GM19023 (cell line): ENCODE measurements around the gene CCDC73.
"Not testable (repeated sequence)": the region's sequence is repeated elsewhere in the genome, so short reads cannot be mapped to it uniquely, and the experiment has no call there.

Experiments
- ATAC-seq: cut with Tn5 transposase; IDR thresholded peaks from one replicate; pipeline ENCODE4 v1.9.1; 2021; ENCODE audit warnings: mild to moderate bottlenecking, moderate library complexity; ENCODE audit not compliant: unreplicated experiment

The CCDC73 gene

GRCh38 chr11:32602657-32603415, 191.6 kb downstream of the CCDC73 start:
- ATAC-seq: no peak

DNA sequence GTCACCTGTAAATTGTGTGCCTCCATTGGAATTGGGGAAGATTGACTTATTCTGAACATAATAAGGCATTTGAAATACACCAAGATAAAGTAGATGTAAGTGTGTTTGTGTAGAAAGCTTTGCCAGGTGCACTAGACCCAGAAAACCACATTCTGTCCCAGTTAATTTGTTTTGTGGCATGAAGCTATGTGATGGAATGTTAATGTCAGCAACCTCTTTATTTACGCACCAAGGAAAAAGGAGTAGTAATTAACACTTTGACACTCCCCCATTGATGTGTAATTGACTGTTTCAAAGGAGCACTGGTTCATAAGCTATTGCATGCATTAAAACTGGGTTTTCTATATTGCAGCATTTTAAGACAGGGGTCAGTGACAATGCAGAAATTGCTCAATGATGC, 196.5 kb downstream of the CCDC73 start:
- no peak for ATAC-seq

- not testable (repeated sequence) for ATAC-seq
Observed at GRCh38 chr11:32596114-32596513, 198.3 kb downstream of the CCDC73 start.

- ATAC-seq: no peak
Observed at GRCh38 chr11:32594272-32594671, 200.2 kb downstream of the CCDC73 start.

DNA sequence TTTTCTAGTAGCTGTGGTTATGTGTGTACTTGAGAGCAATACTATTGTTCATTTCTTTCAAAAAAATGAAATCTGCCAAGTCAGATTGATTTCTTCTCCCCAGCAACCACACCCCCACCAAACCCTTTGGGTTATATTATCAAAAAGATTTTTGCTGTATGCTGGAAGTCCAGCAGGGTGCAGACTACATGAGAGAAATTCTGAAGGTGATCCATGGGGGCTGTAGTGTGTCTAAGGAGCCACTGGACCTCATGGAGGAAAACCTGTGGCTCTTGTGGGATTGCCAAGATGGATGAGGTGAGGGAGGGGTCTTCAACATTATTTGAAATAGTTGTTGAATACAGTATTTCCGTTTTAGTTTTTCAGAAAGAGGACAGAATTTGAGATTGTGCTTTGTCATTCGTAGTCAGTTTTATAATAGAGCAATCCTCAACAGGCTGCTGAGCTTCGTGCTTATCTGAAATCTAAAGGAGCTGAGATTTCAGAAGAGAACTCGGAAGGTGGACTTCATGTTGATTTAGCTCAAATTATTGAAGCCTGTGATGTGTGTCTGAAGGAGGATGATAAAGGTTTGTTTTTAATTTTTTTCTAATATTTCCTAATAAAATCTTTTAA, 207.8 kb downstream of the CCDC73 start:
- no peak for ATAC-seq

- ATAC-seq: no peak
Observed at GRCh38 chr11:32584921-32585320, 209.5 kb downstream of the CCDC73 start.

- ATAC-seq: peak; percentile 98
Observed at GRCh38 chr11:32583459-32584271, 210.8 kb downstream of the CCDC73 start, which contains the start of gene EIF3M. EIF3M (plus strand) TSS chr11:32583831; CDS start chr11:32583888, 57 bp downstream.

GRCh38 chr11:32581556-32581955, 212.9 kb downstream of the CCDC73 start:
- no peak for ATAC-seq

DNA sequence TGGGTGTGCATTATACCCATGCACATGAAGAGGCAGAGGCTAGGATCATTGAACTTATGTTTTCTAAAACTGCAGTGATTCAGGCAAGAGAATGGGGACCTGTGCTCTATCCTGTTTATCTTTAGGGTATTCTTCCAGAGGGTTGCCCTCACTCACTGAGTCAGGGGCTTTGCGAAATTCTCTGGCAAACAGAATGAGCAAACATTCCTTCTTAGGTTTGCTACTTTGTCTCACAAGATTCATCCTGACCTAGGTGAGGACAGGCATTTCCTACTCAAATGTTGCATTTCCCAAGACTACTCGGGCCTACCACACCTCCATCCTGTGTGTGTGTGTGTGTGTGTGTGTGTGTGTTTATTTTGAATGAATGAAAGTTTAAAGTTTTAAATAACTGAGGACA, 213.5 kb downstream of the CCDC73 start:
- no peak for ATAC-seq

- no peak for ATAC-seq
Observed at GRCh38 chr11:32576456-32576855, 218.0 kb downstream of the CCDC73 start.

GRCh38 chr11:32575070-32575469, 219.4 kb downstream of the CCDC73 start:
- ATAC-seq: no peak

GRCh38 chr11:32574421-32574820, 220.0 kb downstream of the CCDC73 start:
- no peak for ATAC-seq

- ATAC-seq: no peak
Observed at GRCh38 chr11:32573228-32573627, 221.2 kb downstream of the CCDC73 start.

DNA sequence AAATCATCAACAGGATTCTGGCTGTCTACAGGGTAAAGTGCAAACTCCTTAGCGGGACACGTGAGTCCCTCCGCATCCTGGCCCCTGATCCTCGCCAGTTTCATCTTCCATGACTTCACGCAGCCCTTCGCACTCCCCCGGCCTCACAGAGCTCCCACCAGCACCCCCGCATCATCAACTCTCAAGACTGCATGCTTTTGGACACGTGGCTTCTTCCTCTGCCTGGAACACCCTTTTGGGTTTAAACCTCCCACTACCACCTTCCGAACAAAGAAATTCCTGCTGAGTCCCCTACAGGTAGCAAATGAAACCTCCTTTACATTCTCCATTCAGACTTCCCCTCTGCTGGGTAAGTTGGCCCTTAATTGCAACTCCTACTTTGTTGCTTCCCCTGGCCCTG, 223.4 kb downstream of the CCDC73 start:
- no peak for ATAC-seq

GRCh38 chr11:32569313-32569881, 225.1 kb downstream of the CCDC73 start:
- no peak for ATAC-seq

DNA sequence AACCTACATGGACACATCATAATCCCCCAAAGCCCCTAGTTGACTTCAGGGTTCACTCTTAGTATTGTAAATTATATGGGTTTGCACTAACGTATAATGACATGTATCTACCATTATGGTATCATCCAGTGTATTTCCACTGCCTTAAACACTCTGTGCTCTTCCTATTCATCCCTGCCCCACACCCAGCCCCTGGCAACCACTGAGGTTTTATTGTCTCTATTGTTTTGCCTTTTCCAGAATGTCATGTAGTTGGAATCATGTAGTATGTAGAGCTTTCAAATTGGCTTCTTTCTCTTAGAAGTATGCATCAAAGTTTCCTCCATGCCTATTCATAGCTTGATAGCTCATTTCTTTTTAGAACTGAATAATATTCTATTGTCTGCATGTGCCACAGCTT, 227.3 kb downstream of the CCDC73 start:
- no peak for ATAC-seq

GRCh38 chr11:32566517-32566916, 227.9 kb downstream of the CCDC73 start:
- ATAC-seq: no peak

DNA sequence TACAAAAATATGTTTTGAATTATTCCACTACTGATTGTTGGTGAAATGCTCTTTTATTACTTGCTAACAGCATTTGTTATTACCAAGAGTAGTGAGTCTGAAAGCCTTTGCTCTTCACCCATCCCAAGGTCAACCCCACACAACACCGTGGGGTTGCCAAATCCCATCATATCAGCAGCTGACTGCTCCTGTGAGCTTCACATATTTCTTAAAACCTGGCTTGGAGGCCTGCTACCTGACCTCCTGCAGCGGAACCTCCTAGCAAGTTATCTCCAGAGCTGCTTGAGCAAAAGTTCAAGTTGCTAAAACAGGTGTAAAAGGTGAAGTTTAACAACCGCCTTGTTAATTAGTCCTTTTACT, 230.9 kb downstream of the CCDC73 start:
- ATAC-seq: no peak

DNA sequence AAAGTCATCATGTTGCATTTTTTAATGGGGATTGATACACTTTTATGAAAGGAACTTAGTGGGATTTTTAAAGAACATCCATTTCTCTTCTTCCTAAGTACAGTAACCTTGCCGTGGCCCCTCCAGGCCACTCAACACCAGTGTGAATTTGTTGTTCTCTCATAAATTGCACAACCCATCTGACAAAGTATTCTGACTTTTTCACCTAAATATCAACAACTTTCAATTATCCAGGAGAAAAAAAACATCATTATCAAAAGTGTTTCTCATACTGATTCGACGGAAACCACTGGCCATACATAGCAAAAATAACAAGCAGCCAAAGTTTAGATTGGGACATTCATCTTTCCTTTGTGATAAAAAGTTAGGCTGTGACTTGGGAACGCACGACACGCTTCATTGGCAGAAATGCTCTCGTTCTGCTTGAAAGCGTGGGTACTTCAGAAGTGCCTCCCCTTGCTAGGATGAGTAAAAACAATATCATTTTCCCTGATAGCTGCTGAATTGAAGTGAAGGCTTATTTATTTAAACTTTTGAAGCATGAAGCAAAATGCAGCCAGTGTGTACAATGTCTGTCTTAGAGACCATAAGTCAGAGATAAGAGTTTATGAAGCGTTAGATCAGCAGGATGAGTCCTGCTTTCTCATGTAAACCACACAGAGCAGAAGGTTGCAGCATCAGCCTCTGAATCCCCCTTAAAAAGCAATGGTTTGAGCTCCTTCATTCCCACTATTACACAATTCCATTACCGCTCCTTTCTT, 231.4 kb downstream of the CCDC73 start:
- no peak for ATAC-seq

DNA sequence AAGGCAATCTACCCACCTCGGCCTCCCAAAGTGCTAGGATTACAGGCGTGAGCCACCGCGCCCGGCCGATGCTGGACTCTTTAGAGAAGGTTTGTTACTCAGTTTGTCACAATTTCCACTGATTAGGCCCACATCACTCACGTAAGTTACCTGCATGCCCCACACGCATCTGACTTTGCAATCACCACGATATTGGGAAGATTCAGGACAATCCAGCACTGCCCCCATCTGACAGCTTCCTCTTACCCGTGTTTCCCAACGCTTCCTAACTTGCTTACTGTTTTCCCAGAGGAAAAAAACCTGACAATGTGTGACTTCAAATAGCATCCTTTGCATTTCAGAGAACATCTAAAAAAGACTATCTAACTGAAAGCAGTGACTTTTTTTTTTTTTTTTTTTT, 232.6 kb downstream of the CCDC73 start:
- no peak for ATAC-seq

GRCh38 chr11:32555895-32556294, 238.6 kb downstream of the CCDC73 start:
- no peak for ATAC-seq
